Measurements from ENCODE around the gene CAPN1. TPM values are rescaled to one million over a fixed set of nuclear protein-coding genes. Genes with fewer than 3 reads are reported as not detected.

Gene CAPN1
- total and polyA plus RNA-seq, 8 donors, result 103 to 144 (median 108) TPM

DNA sequence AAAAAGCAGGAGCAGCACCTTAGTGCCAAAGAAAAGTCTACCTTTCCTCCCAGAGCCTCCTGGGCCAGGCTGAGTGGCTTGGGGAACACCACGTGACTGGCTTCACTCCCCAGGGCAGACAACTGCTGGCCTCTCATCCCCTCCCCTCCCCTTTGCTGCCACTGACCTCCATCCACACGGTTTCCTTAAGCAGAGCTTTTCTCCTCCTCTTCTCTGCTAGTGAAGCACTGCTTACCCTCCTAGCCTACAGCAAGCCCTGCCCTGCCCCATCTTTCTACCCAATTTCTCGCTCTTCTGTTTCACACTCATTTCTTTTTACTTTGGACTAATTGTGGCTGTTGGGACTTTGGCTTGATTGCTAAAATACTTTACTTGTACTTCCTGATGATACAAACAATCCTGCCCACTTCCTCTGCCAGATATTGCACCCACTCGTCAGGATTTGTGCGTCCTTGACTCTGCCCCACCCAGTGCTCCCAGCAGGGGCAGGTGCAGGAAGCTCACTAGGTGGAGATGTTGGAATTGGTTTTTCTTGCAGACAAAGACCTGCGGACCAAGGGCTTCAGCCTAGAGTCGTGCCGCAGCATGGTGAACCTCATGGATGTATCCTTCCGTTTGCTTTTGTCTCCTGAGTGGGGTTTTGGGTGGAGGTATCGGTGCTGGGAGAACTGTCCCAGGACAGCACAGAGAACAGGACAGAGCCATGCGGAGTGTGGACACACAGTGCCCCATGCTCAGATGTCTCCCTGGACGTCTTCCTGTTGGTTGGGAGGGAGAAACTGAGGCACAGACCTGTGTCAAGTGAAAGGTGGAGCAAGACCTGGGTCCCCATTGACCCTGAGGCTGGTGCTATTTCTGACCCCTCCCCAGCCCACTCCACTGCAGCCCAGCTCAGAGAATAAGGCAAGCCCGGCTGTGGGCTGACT, 27.3 kb downstream of the CAPN1 start:
- no peaks in the 10 kb centered on the region for H3K4me1 ChIP-seq
- no peaks in the 10 kb centered on the region for H3K27me3 ChIP-seq
- TF ChIP-seq, protein P1, sequence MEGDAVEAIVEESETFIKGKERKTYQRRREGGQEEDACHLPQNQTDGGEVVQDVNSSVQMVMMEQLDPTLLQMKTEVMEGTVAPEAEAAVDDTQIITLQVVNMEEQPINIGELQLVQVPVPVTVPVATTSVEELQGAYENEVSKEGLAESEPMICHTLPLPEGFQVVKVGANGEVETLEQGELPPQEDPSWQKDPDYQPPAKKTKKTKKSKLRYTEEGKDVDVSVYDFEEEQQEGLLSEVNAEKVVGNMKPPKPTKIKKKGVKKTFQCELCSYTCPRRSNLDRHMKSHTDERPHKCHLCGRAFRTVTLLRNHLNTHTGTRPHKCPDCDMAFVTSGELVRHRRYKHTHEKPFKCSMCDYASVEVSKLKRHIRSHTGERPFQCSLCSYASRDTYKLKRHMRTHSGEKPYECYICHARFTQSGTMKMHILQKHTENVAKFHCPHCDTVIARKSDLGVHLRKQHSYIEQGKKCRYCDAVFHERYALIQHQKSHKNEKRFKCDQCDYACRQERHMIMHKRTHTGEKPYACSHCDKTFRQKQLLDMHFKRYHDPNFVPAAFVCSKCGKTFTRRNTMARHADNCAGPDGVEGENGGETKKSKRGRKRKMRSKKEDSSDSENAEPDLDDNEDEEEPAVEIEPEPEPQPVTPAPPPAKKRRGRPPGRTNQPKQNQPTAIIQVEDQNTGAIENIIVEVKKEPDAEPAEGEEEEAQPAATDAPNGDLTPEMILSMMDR (IDR thresholded peaks at IDR 0.05), result no peak
- H3K9me3 ChIP-seq, result no peaks in the 10 kb centered on the region
- WGBS, 2 donors, result 79 to 82% methylated on average over 12 to 13 of the region's 13 CpGs
- intact Hi-C loops (cut with DNase I), result no loop called here
- no peak overlapping the region for H3K4me3 ChIP-seq
- H3K27ac ChIP-seq, result no peak overlapping the region
- peaks cover 0 to 62% (median 40%) of the 10 kb centered on the region in 3 donors for H3K36me3 ChIP-seq
- DNase-seq, result no peak
- no peak for ATAC-seq
- no peak for FAIRE-seq

DNA sequence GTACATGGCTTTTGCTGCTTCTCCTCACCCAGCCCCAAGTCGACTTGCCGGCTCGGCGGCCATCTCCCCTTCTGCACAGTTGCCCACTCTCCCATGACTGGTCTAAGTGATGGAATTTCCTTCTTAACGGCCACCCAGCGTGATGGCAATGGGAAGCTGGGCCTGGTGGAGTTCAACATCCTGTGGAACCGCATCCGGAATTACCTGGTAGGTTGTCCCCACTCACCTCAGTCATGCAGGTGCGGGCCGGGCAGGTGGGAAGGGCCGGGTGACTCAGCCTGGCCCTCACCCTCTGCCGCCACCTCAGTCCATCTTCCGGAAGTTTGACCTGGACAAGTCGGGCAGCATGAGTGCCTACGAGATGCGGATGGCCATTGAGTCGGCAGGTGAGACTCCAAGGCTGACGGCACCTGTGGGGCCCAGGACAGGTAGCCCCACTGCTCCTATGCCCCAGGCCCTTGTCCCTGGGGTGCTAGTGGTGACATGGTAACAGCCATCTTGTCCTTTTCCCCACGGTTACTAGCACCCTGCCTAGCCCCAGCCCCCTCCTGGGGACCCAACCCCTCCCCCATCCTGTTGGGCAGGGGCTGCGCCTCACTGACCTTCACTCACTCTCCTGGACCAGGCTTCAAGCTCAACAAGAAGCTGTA, 28.1 kb downstream of the CAPN1 start:
- TF ChIP-seq, protein P1 (IDR thresholded peaks at IDR 0.05), result no peak
- Histone ChIP-seq H3K4me1 (no peaks in the 10 kb centered on the region), H3K27me3 (no peaks in the 10 kb centered on the region), H3K4me3 (no peak overlapping the region), H3K36me3 (peaks cover 0 to 57% (median 38%) of the 10 kb centered on the region in 3 donors), H3K9me3 (no peaks in the 10 kb centered on the region), H3K27ac (no peak overlapping the region)
- intact Hi-C loops (cut with DNase I), result loop anchor here in 1 of 3 donors (10.0 kb wide), 1 partner anchor 325 kb away; no protein-coding TSS in a partner anchor
- 90 to 95% methylated on average over 19 to 20 of the region's 20 CpGs for WGBS, 2 donors
- DNase-seq, result no peak
- no peak for ATAC-seq
- no peak for FAIRE-seq

DNA sequence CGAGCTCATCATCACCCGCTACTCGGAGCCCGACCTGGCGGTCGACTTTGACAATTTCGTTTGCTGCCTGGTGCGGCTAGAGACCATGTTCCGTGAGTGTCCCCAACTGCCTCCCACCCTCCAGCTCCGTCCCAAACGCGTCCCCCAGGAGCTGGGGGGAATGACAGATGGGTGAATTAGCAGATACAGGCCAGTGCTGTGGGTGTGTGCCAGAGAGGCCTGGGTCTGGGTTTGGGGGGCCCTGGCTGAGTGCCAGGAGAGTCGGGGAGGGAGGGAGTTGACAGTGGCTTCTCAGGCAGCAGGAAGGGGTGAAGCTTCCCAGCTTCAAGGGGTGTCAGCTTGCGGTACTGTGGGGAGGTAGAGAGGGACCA, 28.6 kb downstream of the CAPN1 start:
- ATAC-seq (no peak), FAIRE-seq (no peak), DNase-seq (no peak)
- Histone ChIP-seq H3K9me3 (no peaks in the 10 kb centered on the region), H3K4me3 (no peak overlapping the region), H3K27ac (no peak overlapping the region), H3K4me1 (no peaks in the 10 kb centered on the region), H3K36me3 (peaks cover 0 to 52% (median 33%) of the 10 kb centered on the region in 3 donors), H3K27me3 (no peaks in the 10 kb centered on the region)
- TF ChIP-seq, protein P1 (IDR thresholded peaks at IDR 0.05), result no peak
- intact Hi-C loops (cut with DNase I), result loop anchor here in 1 of 3 donors (10.0 kb wide), 1 partner anchor 324 kb away; no protein-coding TSS in a partner anchor
- WGBS, 2 donors, result 83 to 86% methylated on average over 14 of the region's 14 CpGs

DNA sequence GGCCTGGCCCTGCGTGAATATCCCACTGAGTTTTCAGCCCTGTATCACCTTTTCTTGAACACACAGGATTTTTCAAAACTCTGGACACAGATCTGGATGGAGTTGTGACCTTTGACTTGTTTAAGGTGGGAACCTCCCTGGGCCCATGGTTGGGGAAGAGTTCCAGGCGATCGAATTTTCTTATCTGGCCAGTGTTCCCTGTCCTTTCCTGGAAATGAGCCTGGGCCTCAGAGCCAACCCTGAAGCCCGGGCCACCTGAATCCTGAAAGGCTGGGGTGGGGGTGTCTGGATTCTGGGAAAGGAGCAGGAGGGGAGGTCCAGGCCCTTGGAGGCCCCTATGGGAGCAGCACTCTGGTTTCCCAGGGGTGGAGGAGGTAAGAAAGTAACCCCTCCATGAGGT, 29.0 kb downstream of the CAPN1 start:
- FAIRE-seq (no peak), ATAC-seq (no peak)

More for the DNA sequence above, 29.0 kb downstream of the CAPN1 start:
- peaks cover 0 to 48% (median 28%) of the 10 kb centered on the region in 3 donors for H3K36me3 ChIP-seq
- no peaks in the 10 kb centered on the region for H3K9me3 ChIP-seq
- peak in 1 of 6 donors; percentile 40 for DNase-seq
- intact Hi-C loops (cut with DNase I), result loop anchor here in 1 of 3 donors (10.0 kb wide), 1 partner anchor 324 kb away; no protein-coding TSS in a partner anchor
- no peaks in the 10 kb centered on the region for H3K27me3 ChIP-seq
- H3K4me3 ChIP-seq, result no peak overlapping the region
- TF ChIP-seq, protein P1 (IDR thresholded peaks at IDR 0.05), result no peak
- H3K4me1 ChIP-seq, result no peaks in the 10 kb centered on the region
- WGBS, 2 donors, result 44 to 55% methylated on average over 4 of the region's 4 CpGs
- no peak overlapping the region for H3K27ac ChIP-seq
